B cell (primary cell): ENCODE measurements around the gene GNAI2. TPM values are rescaled to one million over a fixed set of nuclear protein-coding genes. Genes with fewer than 3 reads are reported as not detected.

Experiments used
- ATAC-seq: fragments of 200-7000 bp; cut with Tn5 transposase; one replicate; pipeline ENCODE4 v1.10.0; 2021; ENCODE audit warnings: low read depth, mild to moderate bottlenecking, moderate number of reproducible peaks, moderate library complexity
- CTCF ChIA-PET: fragments of 350-600 bp; sonication (Branson Sonifier 250); formaldehyde crosslinking; loops from one replicate; lab custom pipeline; 2021; ENCODE audit warnings: antibody characterized with exemption, inconsistent platforms; lab: Charles Lee
- POLR2A ChIA-PET: fragments of 350-600 bp; sonication (Branson Sonifier 250); formaldehyde crosslinking; loops from one replicate; lab custom pipeline; 2021; ENCODE audit warnings: antibody characterized with exemption; lab: Charles Lee
- DNase-seq: peaks from one replicate; pipeline ENCODE4 v3.0.0; 2013
- H2AFZ ChIP-seq: 2 replicates; pipeline ENCODE4 v1.6.1; 2012; ENCODE audit warnings: mild to moderate bottlenecking, low read depth, low read length; ENCODE audit not compliant: insufficient read depth, poor library complexity, severe bottlenecking
- H3K27ac ChIP-seq, 2 donors: 1 replicate in 1 of 2; 2 replicates in 1 of 2; pipeline ENCODE4 v1.5.1; 2012 to 2013; ENCODE audit warnings: low read length in 2 of 2, mild to moderate bottlenecking in 2 of 2, moderate library complexity in 1 of 2
- H3K27me3 ChIP-seq, 4 experiments: fragments of 200-600 bp in 1 of 4; sonication (generic) in 1 of 4; replicated peaks in 1 of 4; 1 replicate in 2 of 4; 2 replicates in 2 of 4; pipeline versions ENCODE4 v1.6.1 to v1.7.0; 2013 to 2016; ENCODE audit warnings: low read length in 3 of 4, mild to moderate bottlenecking in 2 of 4, mixed read lengths in 1 of 4, moderate library complexity in 1 of 4; ENCODE audit not compliant: insufficient read depth in 4 of 4, control insufficient read depth in 3 of 4; ENCODE audit errors: control extremely low read depth in 1 of 4
- H3K36me3 ChIP-seq, 2 experiments: replicated peaks in 1 of 2; 1 replicate in 1 of 2; 2 replicates in 1 of 2; pipeline versions ENCODE4 v1.6.1 to v1.7.1; 2013; ENCODE audit warnings: low read length in 1 of 2; ENCODE audit not compliant: insufficient read depth in 2 of 2, control insufficient read depth in 1 of 2; ENCODE audit errors: control extremely low read depth in 1 of 2, extremely low read depth in 1 of 2
- H3K4me1 ChIP-seq, 2 donors: fragments of 200-600 bp in 1 of 2; sonication (generic) in 1 of 2; 1 replicate in 1 of 2; 2 replicates in 1 of 2; pipeline versions ENCODE4 v1.5.1 to v1.6.1; 2013 to 2017; ENCODE audit warnings: low read length in 2 of 2; ENCODE audit not compliant: control insufficient read depth in 2 of 2, insufficient read depth in 2 of 2
- H3K4me2 ChIP-seq: replicated peaks from 2 replicates; pipeline ENCODE3; 2012; ENCODE audit warnings: mild to moderate bottlenecking, low read depth, low read length; ENCODE audit not compliant: poor library complexity, severe bottlenecking
- H3K4me3 ChIP-seq, 5 experiments: fragments of 200-600 bp in 1 of 5; sonication (generic) in 1 of 5; 1 replicate in 3 of 5; 2 replicates in 2 of 5; pipeline versions ENCODE4 v1.5.1 to v1.7.0; 2011 to 2016; ENCODE audit warnings: low read length in 4 of 5, mild to moderate bottlenecking in 4 of 5, low read depth in 2 of 5, control low read depth in 1 of 5, moderate library complexity in 1 of 5; ENCODE audit not compliant: insufficient read depth in 1 of 5; ENCODE audit errors: control extremely low read depth in 1 of 5, extremely low read depth in 1 of 5
- H3K79me2 ChIP-seq: fragments of 200-600 bp; sonication (generic); one replicate; pipeline ENCODE4 v1.6.0; 2016; ENCODE audit warnings: low read length; ENCODE audit not compliant: control insufficient read depth, insufficient read depth
- H3K9ac ChIP-seq: fragments of 200-600 bp; sonication (generic); 2 replicates; pipeline ENCODE4 v1.6.1; 2017; ENCODE audit warnings: mild to moderate bottlenecking, low read length, moderate library complexity
- H3K9me3 ChIP-seq, 3 donors: one replicate each; pipeline versions ENCODE4 v1.6.1 to v1.7.1; 2013; ENCODE audit warnings: low read length in 2 of 3; ENCODE audit not compliant: control insufficient read depth in 2 of 3, insufficient read depth in 1 of 3; ENCODE audit errors: control extremely low read depth in 1 of 3
- H4K20me1 ChIP-seq: 2 replicates; pipeline ENCODE4 v1.6.0; 2012; ENCODE audit warnings: mild to moderate bottlenecking, low read length; ENCODE audit not compliant: insufficient read depth, control insufficient read depth, poor library complexity, severe bottlenecking
- H3K27ac Mint-ChIP-seq: one replicate; pipeline ENCODE4 v1.8.0; 2021; ENCODE audit warnings: mixed read lengths
- H3K27me3 Mint-ChIP-seq: one replicate; pipeline ENCODE4 v1.8.0; 2021; ENCODE audit warnings: mixed read lengths
- H3K4me1 Mint-ChIP-seq: one replicate; pipeline ENCODE4 v1.8.0; 2021; ENCODE audit warnings: mixed read lengths
- H3K4me3 Mint-ChIP-seq: one replicate; pipeline ENCODE4 v1.8.0; 2021; ENCODE audit warnings: mixed read lengths
- H3K9me3 Mint-ChIP-seq: one replicate; pipeline ENCODE4 v1.8.0; 2022; ENCODE audit warnings: mixed read lengths; ENCODE audit not compliant: insufficient read depth
- EZH2 ChIP-seq: IDR thresholded peaks from 2 replicates; pipeline ENCODE4 v1.6.1; 2012; ENCODE audit warnings: borderline replicate concordance, low read depth, mild to moderate bottlenecking, moderate library complexity, low read length; ENCODE audit not compliant: insufficient read depth, poor library complexity, severe bottlenecking
- WGBS: methylation state at CpG from one replicate; pipeline ENCODE4 v1.1.5; 2013; ENCODE audit warnings: missing lambda C conversion rate; ENCODE audit not compliant: insufficient coverage; 5-methylcytosine and 5-hydroxymethylcytosine counted together
- intact Hi-C: fragments of 100-400 bp; cut with micrococcal nuclease; formaldehyde crosslinking; loops from one replicate; pipeline ENCODE4 v1.10.0; 2022
- polyA plus RNA-seq: library from polyadenylated mRNA; depleted of rRNA; stranded (reverse); fragments of >200 nt; gene quantifications from 2 replicates; pipeline ENCODE4 v1.2.3, GENCODE V29; 2012
- total RNA-seq, 2 donors: library from RNA; stranded (reverse); fragments of 120-200 nt in 1 of 2; gene quantifications; 1 replicate in 1 of 2; 2 replicates in 1 of 2; pipeline versions ENCODE4 v1.2.3 to v1.2.4, GENCODE V29; 2013 to 2022
- TF ChIP-seq, protein P1 (sequence below): fragments of 200-600 bp; IDR thresholded peaks from one replicate; pipeline ENCODE4 v1.8.0; 2022; ENCODE audit warnings: antibody characterized with exemption, mild to moderate bottlenecking

Gene GNAI2
- total and polyA plus RNA-seq, 2 donors (not counting 1 experiment from before 2014, with no cell fraction given), result 302 to 491 TPM

DNA sequence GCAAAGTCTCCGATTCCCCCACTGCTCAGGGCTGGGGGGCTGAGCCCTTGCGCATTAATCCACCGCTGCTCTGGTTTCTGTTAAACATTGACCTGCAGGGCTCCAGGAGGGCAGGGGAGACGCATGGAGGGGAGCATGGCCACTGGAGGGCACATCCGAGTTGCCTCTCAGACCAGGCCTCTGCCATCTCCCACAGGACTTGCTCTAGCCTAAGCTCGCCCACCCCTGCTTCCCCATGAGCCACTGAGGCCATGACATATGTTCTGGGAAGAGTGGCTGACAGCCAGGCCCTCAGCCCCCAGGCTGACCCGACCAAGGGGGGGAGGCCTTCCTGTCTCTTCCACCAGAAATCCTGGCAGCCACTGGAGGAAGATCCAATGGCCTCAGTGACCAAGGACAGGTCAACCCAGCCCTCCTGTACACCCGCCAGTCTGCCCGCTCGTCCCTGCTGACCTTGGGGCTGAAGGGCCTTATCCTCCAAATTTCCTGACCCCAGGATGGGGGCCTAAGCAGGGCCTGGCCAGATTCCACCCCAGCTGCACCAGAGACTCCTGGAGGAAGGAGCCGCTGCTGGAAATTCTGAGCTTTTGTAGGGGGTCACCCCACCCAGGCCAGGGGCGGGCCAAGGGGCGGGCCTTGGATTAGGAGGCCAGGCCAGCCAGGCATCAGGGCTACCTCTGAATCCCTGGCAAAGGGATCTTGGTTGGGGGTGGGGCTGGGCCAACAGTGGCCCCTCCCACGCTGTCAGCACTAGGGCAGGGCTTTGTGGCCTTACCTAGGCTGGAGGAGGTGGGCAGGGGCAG lies 67.2 kb downstream of the GNAI2 start, which contains the start of gene HYAL1:
Gene HYAL1 (minus strand): TSS at position 562 of the 803 bp plus-strand sequence. CDS start 618 bp downstream, outside the sequence.
- intact Hi-C loops, result no loop called here
- no peak for ATAC-seq
- H3K27ac ChIP-seq, result no peak within 1 kb of the TSS
- ChIA-PET CTCF (interaction anchor here (0.5 to 0.6 kb wide), 2 partner anchors 22 to 51 kb away, joined by 3 read pairs; no protein-coding TSS in a partner anchor), POLR2A (no interaction called here)
- no peak within 1 kb of the TSS for H3K9ac ChIP-seq
- no peak for DNase-seq
- H3K27ac Mint-ChIP-seq, result no peak within 1 kb of the TSS
- no peaks in the 10 kb centered on the region for H3K9me3 Mint-ChIP-seq
- H3K4me3 ChIP-seq, result no peak within 1 kb of the TSS
- peaks cover 14 to 24% of the 10 kb centered on the region in 2 donors for H3K4me1 ChIP-seq
- H3K4me2 ChIP-seq, result no peak within 1 kb of the TSS
- no peak within 1 kb of the TSS for H2AFZ ChIP-seq
- peaks cover 9% of the 10 kb centered on the region for H3K79me2 ChIP-seq
- H3K4me1 Mint-ChIP-seq, result peaks cover 30% of the 10 kb centered on the region
- no peak within 1 kb of the TSS for H3K4me3 Mint-ChIP-seq
- no peaks in the 10 kb centered on the region for H3K27me3 ChIP-seq
- no peaks in the 10 kb centered on the region for H3K27me3 Mint-ChIP-seq
- TF ChIP-seq, protein P1, sequence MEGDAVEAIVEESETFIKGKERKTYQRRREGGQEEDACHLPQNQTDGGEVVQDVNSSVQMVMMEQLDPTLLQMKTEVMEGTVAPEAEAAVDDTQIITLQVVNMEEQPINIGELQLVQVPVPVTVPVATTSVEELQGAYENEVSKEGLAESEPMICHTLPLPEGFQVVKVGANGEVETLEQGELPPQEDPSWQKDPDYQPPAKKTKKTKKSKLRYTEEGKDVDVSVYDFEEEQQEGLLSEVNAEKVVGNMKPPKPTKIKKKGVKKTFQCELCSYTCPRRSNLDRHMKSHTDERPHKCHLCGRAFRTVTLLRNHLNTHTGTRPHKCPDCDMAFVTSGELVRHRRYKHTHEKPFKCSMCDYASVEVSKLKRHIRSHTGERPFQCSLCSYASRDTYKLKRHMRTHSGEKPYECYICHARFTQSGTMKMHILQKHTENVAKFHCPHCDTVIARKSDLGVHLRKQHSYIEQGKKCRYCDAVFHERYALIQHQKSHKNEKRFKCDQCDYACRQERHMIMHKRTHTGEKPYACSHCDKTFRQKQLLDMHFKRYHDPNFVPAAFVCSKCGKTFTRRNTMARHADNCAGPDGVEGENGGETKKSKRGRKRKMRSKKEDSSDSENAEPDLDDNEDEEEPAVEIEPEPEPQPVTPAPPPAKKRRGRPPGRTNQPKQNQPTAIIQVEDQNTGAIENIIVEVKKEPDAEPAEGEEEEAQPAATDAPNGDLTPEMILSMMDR, result no peak
- TF ChIP-seq EZH2, result no peak
- peaks cover 0 to 9% (median 0%) of the 10 kb centered on the region in 3 donors for H3K9me3 ChIP-seq
- WGBS, result 84% methylated on average over 14 of the region's 14 CpGs
- no peaks in the 10 kb centered on the region for H4K20me1 ChIP-seq
- H3K36me3 ChIP-seq, result no peaks in the 10 kb centered on the region

DNA sequence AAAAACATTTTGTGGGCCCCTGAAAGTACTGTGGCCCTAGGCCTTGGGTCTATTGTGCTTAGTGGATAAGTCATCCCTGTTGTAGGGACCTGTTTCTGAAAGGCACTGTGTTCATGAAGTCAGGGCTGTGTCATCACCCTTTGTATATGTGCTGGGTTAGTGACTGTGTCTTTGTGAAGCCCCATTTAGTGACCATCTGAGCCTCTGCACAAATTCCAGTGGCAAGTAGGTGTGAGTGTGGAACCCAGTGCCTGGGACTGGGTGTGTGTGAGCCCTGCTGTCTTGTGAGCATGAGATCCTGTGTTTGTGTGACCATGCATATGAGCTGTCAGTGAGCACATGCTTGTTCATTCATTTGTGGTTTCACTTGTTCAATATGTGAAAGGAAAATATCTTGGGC lies 68.6 kb downstream of the GNAI2 start:
- ChIA-PET CTCF (no interaction called here), POLR2A (interaction anchor here (0.6 kb wide), 1 partner anchor 31 kb away, joined by 3 read pairs; no protein-coding TSS in a partner anchor)
- no peak for DNase-seq

More for the DNA sequence above, 68.6 kb downstream of the GNAI2 start:
- intact Hi-C loops, result no loop called here
- H3K79me2 ChIP-seq, result peaks cover 5% of the 10 kb centered on the region
- peaks cover 0 to 23% (median 0%) of the 10 kb centered on the region in 3 donors for H3K9me3 ChIP-seq
- Mint-ChIP-seq H3K4me3 (no peak overlapping the region), H3K4me1 (peaks cover 19% of the 10 kb centered on the region), H3K9me3 (no peaks in the 10 kb centered on the region), H3K27me3 (no peaks in the 10 kb centered on the region), H3K27ac (peak overlapping the region; percentile 20)
- H3K36me3 ChIP-seq, result no peaks in the 10 kb centered on the region
- H3K4me1 ChIP-seq, result peaks cover 10 to 15% of the 10 kb centered on the region in 2 donors
- no peak overlapping the region for H3K4me3 ChIP-seq
- H3K27me3 ChIP-seq, result no peaks in the 10 kb centered on the region
- no peak overlapping the region for H2AFZ ChIP-seq
- H4K20me1 ChIP-seq, result no peaks in the 10 kb centered on the region
- H3K9ac ChIP-seq, result no peak overlapping the region
- H3K4me2 ChIP-seq, result no peak overlapping the region
- ATAC-seq, result no peak
- no peak overlapping the region for H3K27ac ChIP-seq
- TF ChIP-seq, protein P1, result no peak
- no peak for TF ChIP-seq EZH2
